HG02759 (cell line): ENCODE data around the gene PLA1A.
"Not testable (repeated sequence)": the region's sequence is repeated elsewhere in the genome, so short reads cannot be mapped to it uniquely, and the experiment has no call there.

ENCODE experiments used
- ATAC-seq: cut with Tn5 transposase; IDR thresholded peaks from one replicate; pipeline ENCODE4 v1.9.1; 2021; ENCODE audit warnings: mild to moderate bottlenecking, moderate library complexity; ENCODE audit not compliant: unreplicated experiment

PLA1A gene

DNA sequence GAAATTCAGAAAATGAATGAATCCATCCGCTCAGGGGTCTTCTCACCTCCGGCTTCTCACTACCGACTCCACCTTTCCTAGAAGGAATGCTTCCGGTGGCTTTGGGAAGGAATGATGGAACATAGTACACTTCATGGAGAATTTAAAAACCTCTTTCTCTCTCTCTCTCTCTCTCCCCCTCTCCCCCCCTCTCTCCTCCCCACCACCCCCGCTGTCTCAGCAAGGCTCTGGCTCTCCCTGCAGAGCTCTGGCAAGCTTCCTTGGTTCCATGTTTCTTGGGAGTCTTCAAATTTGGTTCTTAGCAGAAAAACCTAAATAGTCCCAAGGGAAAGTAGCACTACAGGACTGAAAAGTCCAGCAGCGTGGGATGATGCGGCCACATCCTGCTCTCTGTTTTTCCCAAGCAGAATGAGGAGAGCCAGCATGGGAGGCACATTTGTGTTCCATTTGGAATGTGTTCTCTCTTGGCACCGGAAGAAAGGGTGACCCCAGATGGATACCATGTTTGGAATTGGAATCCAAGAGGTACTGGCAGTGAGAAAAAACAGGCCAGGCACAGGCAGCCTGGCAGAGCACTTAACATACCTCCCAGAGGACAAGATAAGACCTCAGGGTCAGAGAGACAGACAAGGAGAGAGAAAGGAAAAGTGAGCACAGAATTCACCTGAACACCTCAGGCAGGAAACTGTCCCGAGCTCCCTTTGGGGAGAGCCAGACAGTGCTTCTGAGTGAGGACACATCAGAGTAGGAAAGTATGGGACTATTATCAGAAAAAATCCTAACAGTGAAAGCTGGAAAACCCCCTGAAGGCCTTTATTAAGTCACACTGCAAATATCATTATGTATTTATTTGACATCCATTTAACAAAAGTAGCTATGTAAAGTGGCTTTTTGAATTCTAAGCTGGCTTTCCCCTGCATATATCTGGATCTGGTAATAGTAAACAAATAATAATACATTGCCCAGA, 63.1 kb downstream of the PLA1A start, which contains the start of gene POPDC2:
POPDC2 (minus strand) TSS at position 116 of the 967 bp plus-strand sequence. CDS start 166 bp downstream, outside the sequence.
- ATAC-seq, result no peak

DNA sequence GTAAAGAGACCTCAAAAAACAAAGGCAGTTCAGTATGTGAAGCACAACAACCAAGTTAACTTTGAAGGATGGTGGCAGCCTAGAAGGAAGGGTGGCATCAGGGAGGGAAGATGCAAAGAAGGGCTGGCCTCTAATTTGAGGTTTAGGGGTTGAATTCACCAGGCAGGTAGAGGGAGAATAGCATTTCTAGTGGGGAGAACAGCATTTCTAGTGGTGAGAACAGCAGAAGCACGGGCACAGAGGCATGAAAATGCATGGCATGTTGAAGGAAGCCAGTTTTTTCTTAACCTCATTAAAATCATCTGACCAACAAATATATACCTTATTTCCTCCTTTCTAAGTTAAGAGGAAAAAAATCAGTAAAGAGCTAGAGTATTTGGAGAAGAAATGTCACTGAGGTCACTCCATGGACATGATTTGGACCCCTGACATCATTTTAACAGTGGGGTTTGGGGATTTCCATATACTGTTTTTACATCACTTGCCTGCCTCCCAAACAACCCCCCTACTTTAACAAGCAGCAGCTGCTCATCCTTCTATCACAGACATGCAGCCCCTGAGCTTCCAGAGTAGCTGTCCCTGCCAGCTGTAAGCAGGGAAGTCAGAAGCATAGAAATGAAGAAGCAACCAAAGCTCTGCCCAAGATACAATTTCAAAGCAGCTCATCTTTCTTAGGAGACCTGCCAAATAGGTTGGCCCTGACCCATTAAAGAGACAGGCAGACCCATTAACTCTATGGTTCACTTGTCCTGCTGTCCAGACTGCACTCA, 65.1 kb downstream of the PLA1A start:
- no peak for ATAC-seq

DNA sequence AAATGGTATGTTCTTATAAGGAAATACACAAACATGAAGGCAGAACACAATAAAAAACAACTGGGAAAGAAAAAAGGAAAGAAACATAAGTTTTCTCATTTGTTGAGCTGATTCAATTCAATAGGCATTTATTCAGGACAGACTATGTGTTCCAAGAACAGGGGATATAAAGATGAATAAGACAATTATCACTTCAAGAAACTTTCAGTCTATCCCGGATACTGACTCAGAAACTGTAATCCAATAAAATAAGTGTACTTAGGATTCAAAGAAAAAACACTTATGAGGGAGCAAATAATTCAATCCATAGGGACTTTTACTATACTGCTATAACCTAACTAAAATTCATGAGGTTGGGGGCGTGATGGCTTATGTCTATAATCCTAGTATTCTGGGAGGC, 66.2 kb downstream of the PLA1A start:
- ATAC-seq, result no peak

DNA sequence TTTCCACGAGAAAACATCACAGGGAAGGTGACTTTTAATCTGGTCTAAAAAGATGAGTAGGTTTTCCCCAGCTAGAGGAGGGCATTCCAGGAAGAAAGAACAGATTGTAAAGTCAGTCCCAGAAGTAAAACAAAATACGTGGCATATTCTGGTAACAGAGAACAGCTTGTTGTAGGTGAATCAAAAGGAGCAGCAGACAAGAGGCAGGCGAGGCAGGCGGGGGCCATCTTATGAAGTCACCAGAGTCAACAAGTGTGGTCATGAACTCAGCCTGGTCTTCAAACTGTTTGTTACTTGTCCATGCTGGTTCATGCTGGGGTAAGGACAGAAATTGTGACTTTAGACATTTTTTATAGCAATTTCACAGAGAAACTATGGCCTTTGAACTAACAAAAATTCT, 66.7 kb downstream of the PLA1A start:
- no peak for ATAC-seq

DNA sequence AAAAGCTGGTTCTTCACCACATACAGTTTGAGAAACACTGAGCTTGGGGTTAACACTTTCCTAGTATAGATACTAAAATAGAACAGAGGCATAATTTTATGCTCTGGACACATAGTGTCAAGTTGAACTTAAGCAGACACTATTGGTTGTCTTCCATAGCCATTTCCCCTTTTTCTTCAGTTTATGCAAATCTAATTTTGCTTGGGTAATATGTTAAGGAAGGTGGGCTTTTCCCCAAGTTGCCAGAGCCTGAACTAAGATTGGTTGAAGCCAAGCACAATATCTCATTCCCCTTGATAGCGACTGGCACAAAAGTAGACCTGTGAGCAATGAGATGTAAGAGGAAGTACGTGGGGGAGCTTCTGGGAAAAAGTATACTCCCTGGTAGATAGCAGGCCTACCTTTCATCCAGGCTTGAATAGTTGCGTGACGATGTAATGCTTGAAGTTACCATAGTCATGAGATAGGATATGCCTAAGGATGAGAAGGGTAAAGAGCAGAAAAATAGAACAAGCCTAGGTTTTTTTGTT, 67.2 kb downstream of the PLA1A start:
- ATAC-seq, result no peak

DNA sequence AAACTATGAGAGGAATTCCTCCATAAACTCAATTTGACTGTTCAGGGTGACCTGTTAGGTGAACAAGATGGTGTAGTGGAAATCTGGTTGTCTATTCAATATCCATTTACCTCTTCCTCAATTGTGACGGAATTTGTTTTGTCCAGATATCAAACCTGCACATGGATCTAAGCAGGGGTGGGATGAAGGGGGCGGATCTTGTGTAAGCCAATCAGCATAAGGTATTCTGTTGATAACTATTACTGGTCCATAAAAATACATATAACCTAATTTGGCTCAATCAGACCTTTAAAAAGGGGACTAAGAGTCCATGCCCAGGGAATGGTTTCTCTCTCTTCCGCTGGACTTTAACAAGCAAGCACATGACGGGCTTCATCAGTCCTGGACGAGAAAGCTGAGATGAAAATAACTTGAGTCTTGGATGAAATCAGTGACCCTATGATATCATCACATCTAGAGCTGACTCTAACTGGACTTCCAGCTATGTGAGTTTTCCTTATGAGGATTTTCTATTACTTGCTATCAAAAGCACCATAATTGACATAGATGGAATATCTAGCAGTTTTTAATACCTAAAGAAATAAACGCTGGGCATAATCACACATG, 68.4 kb downstream of the PLA1A start:
- no peak for ATAC-seq

DNA sequence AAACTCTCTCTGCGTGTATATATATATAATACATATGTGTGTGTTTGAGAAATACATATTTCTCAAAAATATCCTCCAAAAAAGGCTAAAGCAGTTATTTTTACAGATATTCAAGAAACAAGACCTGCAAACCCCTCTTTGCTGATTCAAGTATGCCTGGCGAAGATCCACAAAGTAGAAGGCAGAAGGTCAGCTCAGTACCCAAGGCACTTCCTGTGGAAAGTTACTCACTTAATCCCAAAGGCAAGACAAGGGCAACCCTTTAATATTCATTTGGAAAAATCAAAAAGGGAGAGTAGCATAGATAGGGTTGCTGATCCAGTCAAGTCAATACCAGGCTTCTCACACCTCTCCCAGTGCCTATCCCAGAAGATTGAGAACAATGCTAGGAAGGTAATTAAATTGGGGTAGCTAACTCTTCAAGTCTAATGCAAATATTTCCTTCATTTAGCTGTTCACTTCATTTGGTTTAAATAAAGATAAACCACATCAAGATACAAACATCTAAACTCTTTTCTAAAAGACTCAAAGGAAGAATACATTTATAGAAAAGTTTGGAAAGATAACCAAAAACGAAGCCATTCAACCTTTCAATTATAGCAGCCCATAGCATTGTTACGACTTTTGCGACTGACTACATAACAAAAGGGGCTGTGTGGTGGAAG, 72.4 kb downstream of the PLA1A start:
- no peak for ATAC-seq

DNA sequence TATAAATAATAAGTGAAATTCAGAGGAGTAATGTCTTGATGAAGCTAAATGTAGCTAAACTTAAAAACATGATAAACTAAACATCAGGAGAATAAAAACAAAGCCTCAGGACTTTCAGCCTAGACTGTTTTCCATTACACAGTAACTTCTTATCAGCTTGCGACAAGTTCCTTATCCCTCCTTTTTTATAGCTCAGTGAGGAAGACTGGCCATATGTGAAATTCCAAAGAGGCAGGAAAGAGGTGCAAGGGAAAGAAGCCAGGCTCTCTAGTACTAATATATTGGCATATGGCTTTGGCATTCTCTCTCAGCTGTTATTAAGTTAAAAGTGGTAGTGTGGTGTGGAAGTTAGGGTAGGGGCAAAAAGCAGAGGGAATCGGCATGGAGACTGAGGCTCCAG, 75.1 kb downstream of the PLA1A start:
- ATAC-seq, result no peak

DNA sequence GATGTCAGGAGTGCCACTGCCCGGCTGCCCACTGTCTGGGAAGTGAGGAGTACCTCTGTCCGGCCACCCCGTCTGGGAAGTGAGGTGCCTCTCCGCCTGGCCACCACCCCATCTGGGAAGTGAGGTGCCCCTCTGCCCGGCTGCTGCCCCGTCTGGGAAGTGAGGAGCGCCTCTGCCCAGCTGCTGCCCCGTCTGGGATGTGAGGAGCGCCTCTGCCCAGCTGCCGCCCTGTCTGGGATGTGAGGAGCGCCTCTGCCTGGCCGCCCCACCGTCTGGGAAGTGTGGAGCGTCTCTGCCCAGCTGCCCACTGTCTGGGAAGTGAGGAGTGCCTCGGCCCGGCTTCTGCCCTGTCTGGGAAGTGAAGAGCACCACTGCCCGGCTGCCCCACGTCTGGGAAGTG, 76.2 kb downstream of the PLA1A start:
- ATAC-seq, result no peak

DNA sequence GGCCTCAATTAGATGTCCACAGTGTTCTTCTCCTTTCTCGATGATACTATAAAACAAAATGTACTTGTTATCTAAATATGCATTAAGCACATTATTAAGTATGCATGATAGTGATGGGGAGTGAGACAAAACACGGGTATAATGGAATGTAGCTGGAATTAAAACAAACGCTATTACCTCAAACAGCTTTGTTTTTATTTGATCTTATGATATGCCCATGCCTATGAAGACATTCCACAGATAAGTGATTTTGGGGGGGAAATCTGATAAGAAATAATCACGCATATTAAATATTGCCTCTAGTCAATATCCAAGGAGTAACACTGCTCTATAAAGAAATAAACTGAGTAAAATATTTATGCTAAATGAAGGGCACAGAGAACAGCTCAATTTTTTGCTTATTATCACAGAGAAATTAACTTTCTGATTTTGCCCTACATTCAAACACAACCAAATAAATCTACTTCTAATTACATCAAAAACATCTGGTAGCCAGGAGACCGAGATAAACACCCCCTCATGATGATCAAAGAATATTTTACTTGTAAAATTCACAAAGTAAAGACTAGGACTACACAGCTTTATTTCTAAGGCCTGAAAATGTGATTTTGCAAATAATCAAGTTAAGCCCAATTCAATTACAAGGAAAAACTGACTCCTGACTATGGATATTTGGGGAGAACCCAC, 77.6 kb downstream of the PLA1A start:
- no peak for ATAC-seq

DNA sequence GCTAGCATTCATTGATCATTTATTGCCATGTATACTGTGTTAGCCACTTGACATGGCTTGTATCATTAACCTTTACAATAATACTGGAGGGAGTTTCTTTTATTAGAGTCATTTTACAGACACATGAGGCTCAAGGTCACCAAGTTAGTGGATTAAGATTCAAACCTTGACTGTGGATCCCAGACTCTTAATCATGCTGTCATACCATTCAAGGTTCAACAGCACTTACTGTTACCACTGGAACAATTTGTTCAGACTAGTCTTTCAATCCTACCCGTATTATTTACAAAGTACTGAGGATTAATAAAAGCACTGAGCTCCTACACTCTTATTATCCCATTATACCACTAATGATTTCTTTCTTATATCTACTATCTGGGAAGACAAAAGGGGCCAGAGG, 78.3 kb downstream of the PLA1A start:
- ATAC-seq, result no peak

DNA sequence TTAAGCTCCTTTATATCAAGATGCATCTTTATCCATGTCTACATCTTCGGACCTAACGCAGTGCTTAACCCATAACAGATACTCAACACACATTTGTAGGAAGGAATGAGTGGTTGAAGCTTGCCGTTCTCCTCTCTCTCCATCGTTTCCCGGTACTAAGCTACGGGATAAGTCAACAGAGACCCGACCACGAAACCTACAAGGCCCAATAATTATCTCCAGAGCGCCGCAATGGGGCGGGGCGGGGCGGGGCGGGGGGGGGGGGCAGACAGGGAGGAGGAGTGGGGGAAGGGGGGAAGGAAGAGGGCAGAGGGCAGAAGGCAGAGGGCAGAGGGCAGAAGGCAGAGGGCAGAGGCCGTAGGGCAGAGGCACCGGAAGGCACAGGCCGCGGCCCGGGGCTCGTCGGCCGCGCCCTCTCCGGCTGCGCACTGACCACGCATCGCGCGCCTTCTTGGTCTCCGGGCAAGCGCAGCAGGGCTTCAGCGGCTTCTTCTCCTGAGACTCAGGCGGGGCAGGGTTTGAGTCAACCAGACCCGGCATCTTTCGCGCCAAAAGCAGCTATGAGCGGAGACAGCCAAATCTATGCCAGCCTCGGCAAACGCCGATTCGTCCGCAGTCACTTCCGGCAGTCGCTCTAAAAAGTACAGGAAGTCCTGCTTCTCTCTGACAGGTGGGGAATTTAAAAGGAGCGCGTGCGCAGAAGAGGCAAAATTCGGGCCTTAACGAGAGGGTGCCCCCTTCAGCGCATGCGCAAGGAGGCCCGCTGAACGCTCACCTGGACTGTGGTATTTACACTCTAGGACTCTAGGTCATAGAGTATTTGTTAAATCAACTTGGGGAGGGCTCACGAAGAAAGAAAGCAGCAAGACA, 79.3 kb downstream of the PLA1A start, which contains the start of gene COX17:
COX17 (minus strand) TSS at position 636 of the 870 bp plus-strand sequence; CDS start at position 540, 96 bp downstream.
- peak; percentile 89 for ATAC-seq

DNA sequence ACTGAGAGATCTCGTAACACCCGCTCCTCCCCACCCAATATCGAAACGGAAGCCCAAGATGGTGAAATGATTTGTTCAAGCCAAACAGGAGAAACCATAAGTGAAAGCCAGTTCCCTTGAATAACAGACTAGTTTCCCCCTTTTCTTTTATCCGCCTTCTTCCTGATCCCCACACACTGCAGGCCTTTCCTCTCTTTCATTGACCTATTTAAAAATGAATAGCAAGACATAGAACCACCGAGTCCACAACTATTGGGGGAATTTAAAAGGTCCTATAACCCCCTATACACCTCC, 79.9 kb downstream of the PLA1A start:
- no peak for ATAC-seq

DNA sequence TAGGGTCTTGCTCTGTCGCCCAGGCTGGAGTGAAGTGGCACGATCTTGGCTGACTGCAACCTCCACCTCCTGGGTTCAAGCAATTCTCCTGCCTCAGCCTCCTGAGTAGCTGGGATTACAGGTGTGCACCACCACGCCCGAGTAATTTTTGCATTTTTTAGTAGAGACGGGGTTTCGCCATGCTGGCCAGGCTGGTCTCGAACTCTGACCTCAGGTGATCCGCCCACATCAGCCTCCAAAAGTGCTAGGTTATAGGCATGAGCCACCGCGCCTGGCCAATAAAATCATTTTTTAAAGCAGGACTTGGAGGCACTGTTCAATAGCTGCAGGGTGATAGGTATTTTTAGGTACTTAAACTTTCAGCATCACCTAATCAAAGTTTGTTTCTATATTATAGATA, 80.5 kb downstream of the PLA1A start:
- ATAC-seq, result not testable (repeated sequence)
